NT2/D1 (cell line): ENCODE data around the gene VAPA.

Source experiments
- DNase-seq: peaks from one replicate; pipeline ENCODE4 v3.0.0-alpha.2; 2011; ENCODE audit warnings: low read depth, low spot score
- H3K27me3 ChIP-seq: 2 replicates; pipeline ENCODE4 v1.6.0; 2011; ENCODE audit warnings: mild to moderate bottlenecking; ENCODE audit not compliant: insufficient read length, insufficient read depth
- H3K36me3 ChIP-seq: 2 replicates; pipeline ENCODE4 v1.6.1; 2011; ENCODE audit warnings: mild to moderate bottlenecking, low read length, mixed read lengths; ENCODE audit not compliant: insufficient read depth, insufficient read length
- H3K4me1 ChIP-seq: 2 replicates; pipeline ENCODE4 v1.5.1; 2011; ENCODE audit not compliant: insufficient read depth, insufficient read length
- H3K4me3 ChIP-seq: 2 replicates; pipeline ENCODE4 v1.5.1; 2011; ENCODE audit warnings: low read depth; ENCODE audit not compliant: insufficient read length
- H3K9ac ChIP-seq: 2 replicates; pipeline ENCODE4 v1.6.0; 2011; ENCODE audit warnings: low read depth; ENCODE audit not compliant: insufficient read length
- H3K9me3 ChIP-seq: 2 replicates; pipeline ENCODE4 v1.5.1; 2011; ENCODE audit warnings: mild to moderate bottlenecking, low read length; ENCODE audit not compliant: insufficient read depth
- SUZ12 ChIP-seq: IDR thresholded peaks from 2 replicates; pipeline ENCODE4 v1.6.1; 2011; ENCODE audit not compliant: insufficient read length, insufficient read depth; ENCODE audit errors: extremely low read depth
- YY1 ChIP-seq: IDR thresholded peaks from 2 replicates; pipeline ENCODE4 v1.6.1; 2011; ENCODE audit not compliant: insufficient read length, insufficient read depth
- ZNF274 ChIP-seq: IDR thresholded peaks from 2 replicates; pipeline ENCODE4 v1.6.1; 2011; ENCODE audit warnings: mild to moderate bottlenecking, low read depth, low read length

Gene VAPA

DNA sequence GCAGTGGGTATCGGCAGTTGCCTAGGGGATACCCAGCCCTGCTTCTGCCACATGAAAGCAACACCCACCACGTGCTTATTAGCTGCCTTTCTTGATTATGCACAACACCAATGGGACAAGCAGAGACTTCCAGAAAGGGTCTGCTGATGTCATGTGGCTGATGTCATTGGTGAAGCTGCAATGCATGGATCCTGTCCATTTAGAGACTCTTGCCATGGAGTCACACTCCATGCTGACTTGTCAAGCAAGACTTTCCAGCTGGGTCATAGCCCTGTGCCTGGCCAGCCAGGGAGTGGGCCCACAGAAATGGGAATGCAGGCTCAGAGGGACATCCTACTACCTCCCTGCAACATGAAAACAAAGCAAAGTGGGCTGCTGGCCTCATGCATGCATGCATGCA, 81.8 kb downstream of the VAPA start:
- Histone ChIP-seq H3K4me1 (no peaks in the 10 kb centered on the region), H3K4me3 (no peak overlapping the region), H3K9ac (no peak overlapping the region), H3K27me3 (no peaks in the 10 kb centered on the region), H3K36me3 (no peaks in the 10 kb centered on the region), H3K9me3 (peaks cover 23% of the 10 kb centered on the region)
- DNase-seq, result no peak
- TF ChIP-seq SUZ12 (no peak), YY1 (no peak), ZNF274 (no peak)

GRCh38 chr18:9996094-9996493, 82.3 kb downstream of the VAPA start:
- TF ChIP-seq SUZ12 (no peak), ZNF274 (no peak), YY1 (no peak)
- Histone ChIP-seq H3K9ac (no peak overlapping the region), H3K9me3 (peaks cover 23% of the 10 kb centered on the region), H3K4me3 (no peak overlapping the region), H3K4me1 (no peaks in the 10 kb centered on the region), H3K36me3 (no peaks in the 10 kb centered on the region), H3K27me3 (no peaks in the 10 kb centered on the region)
- no peak for DNase-seq

DNA sequence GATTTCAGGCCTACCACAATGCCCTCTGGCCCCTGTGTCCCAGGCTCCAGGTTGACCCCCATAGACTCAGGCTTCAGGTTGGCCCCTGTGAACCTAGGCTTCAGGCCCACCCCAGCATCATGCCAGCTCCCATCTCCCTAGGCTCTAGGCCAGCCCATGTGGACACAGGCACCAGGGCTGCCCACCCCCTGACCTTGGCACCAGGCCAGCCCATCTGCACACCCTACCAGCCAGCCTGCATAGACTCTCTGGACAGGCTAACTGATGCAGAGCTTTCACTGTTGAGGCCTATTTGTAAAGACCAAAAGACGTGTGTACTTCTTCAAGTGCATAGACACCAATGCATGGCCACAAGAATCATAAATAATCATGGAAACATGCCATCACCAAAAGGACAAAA, 83.9 kb downstream of the VAPA start:
- no peaks in the 10 kb centered on the region for H3K36me3 ChIP-seq
- no peak overlapping the region for H3K9ac ChIP-seq
- no peak overlapping the region for H3K4me3 ChIP-seq
- H3K4me1 ChIP-seq, result no peaks in the 10 kb centered on the region
- no peak for DNase-seq
- H3K9me3 ChIP-seq, result peaks cover 23% of the 10 kb centered on the region
- TF ChIP-seq YY1 (no peak), ZNF274 (no peak), SUZ12 (no peak)
- no peaks in the 10 kb centered on the region for H3K27me3 ChIP-seq

- Histone ChIP-seq H3K36me3 (no peaks in the 10 kb centered on the region), H3K4me3 (no peak overlapping the region), H3K9me3 (peaks cover 23% of the 10 kb centered on the region), H3K27me3 (no peaks in the 10 kb centered on the region), H3K4me1 (no peaks in the 10 kb centered on the region), H3K9ac (no peak overlapping the region)
- TF ChIP-seq SUZ12 (no peak), ZNF274 (no peak), YY1 (no peak)
- DNase-seq, result no peak
These were observed 84.5 kb downstream of the VAPA start for GRCh38 chr18:9998330-9998729.

DNA sequence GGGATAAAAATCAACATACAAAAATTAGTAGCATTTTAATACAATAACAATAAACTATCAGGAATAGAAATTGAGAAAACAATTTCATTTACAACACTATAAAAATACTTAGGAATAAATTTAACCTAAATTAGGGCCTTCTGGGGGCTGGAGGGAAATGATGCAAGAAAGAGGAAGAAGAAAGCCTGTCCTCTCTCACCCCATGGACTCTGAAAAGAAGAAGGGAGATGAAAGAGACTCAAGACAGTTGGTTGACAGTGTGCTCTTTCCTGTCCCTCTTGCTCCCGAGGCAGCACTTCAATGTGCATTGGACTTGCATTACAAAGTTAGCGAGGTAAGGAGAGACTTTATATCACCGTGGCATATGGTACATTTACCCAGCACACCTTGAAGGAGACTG, 88.5 kb downstream of the VAPA start:
- H3K36me3 ChIP-seq, result no peaks in the 10 kb centered on the region
- no peaks in the 10 kb centered on the region for H3K27me3 ChIP-seq
- no peak for TF ChIP-seq ZNF274
- TF ChIP-seq YY1, result no peak
- TF ChIP-seq SUZ12, result no peak
- no peak overlapping the region for H3K9ac ChIP-seq
- H3K9me3 ChIP-seq, result peaks cover 23% of the 10 kb centered on the region
- H3K4me3 ChIP-seq, result no peak overlapping the region
- DNase-seq, result no peak
- H3K4me1 ChIP-seq, result no peaks in the 10 kb centered on the region

DNA sequence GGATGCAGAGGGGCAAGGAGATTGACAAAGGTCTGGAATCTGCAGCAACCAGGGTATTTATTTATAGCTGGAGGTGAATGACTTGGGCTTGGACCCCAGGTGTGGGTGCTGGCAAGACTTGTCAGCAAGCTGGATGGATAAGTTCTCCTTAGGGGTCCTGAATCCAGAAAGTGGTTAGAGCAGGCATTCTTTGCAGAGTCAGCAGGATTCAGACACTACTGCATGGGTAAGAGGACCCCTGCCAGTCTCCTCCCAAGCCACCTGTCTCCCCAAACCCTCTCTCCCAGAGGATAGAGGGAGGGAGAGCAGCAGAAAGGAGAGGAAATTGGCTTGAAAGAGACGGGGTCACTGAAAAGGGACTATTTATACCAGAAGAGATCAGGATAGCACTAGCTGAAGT, 89.5 kb downstream of the VAPA start:
- Histone ChIP-seq H3K9ac (no peak overlapping the region), H3K4me3 (no peak overlapping the region), H3K36me3 (no peaks in the 10 kb centered on the region), H3K4me1 (no peaks in the 10 kb centered on the region), H3K27me3 (no peaks in the 10 kb centered on the region), H3K9me3 (peaks cover 13% of the 10 kb centered on the region)
- DNase-seq, result no peak
- no peak for TF ChIP-seq YY1
- no peak for TF ChIP-seq ZNF274
- no peak for TF ChIP-seq SUZ12

GRCh38 chr18:10003866-10004265, 90.0 kb downstream of the VAPA start:
- Histone ChIP-seq H3K27me3 (no peaks in the 10 kb centered on the region), H3K36me3 (no peaks in the 10 kb centered on the region), H3K9ac (no peak overlapping the region), H3K4me3 (no peak overlapping the region), H3K9me3 (peaks cover 8% of the 10 kb centered on the region), H3K4me1 (no peaks in the 10 kb centered on the region)
- TF ChIP-seq ZNF274, result no peak
- no peak for TF ChIP-seq SUZ12
- no peak for TF ChIP-seq YY1
- DNase-seq, result no peak
